ENCODE data around the gene NHERF2.

The NHERF2 gene

GRCh38 chr16:2026461-2027023, at the start of gene NHERF2:
TSS of gene NHERF2 (plus strand) at chr16:2026902. CDS start at chr16:2027006, 104 bp downstream.
- DNase-seq: peak in 13 of 56 donors; percentile 6 to 60 (median 21)

GRCh38 chr16:1976951-1977874, 49.5 kb upstream of the NHERF2 start:
- no peak for DNase-seq

- DNase-seq: no peak
Observed at GRCh38 chr16:1977875-1978268, 48.8 kb upstream of the NHERF2 start.

GRCh38 chr16:1978476-1979120, 48.1 kb upstream of the NHERF2 start:
- no peak for DNase-seq

- no peak for DNase-seq
Observed at GRCh38 chr16:1979271-1980029, 47.3 kb upstream of the NHERF2 start.

- peak in 2 of 56 donors; percentile 7 to 14 for DNase-seq
Observed at GRCh38 chr16:1980030-1980769, 46.5 kb upstream of the NHERF2 start.

GRCh38 chr16:1980770-1981087, 46.0 kb upstream of the NHERF2 start:
- no peak for DNase-seq

GRCh38 chr16:1981398-1981836, 45.3 kb upstream of the NHERF2 start, which contains the start of gene NOXO1:
TSS of gene NOXO1 (minus strand) at chr16:1981469. CDS start at chr16:1981179, 290 bp downstream.
- no peak for DNase-seq

GRCh38 chr16:1982013-1982433, 44.7 kb upstream of the NHERF2 start:
- peak in 20 of 56 donors; percentile 11 to 57 (median 34) for DNase-seq

GRCh38 chr16:1982991-1983543, 43.6 kb upstream of the NHERF2 start:
- DNase-seq: no peak

- peak; percentile 26 to 93 (median 77) for DNase-seq
Observed at GRCh38 chr16:1983544-1984346, 43.0 kb upstream of the NHERF2 start, which contains the start of gene GFER. TSS of gene GFER (plus strand) at chr16:1984193. CDS start at chr16:1984219, 26 bp downstream.

GRCh38 chr16:1984347-1985225, 42.1 kb upstream of the NHERF2 start:
- DNase-seq: peak in 4 of 56 donors; percentile 34 to 54 (median 40)

GRCh38 chr16:1985466-1986150, 41.1 kb upstream of the NHERF2 start:
- DNase-seq: no peak

GRCh38 chr16:1987198-1987597, 39.5 kb upstream of the NHERF2 start:
- DNase-seq: no peak

- peak in 1 of 56 donors; percentile 12 for DNase-seq
Observed at GRCh38 chr16:1989209-1990100, 37.2 kb upstream of the NHERF2 start, which contains the start of gene SYNGR3. TSS of gene SYNGR3 (plus strand) at chr16:1989970. CDS start at chr16:1990103, 133 bp downstream.

- DNase-seq: no peak
Observed at GRCh38 chr16:1990101-1990350, 36.7 kb upstream of the NHERF2 start.

Data from amygdala (tissue), 56 donors.